Measurements from ENCODE around the gene A1BG. TPM values are rescaled to one million over a fixed set of nuclear protein-coding genes. Genes with fewer than 3 reads are reported as not detected.

A1BG gene
- total and polyA plus RNA-seq, 2 of the 8 experiments (the other 6 are each of a cell fraction or from before 2014, with no cell fraction given) = 20.8 to 69.6 TPM

GRCh38 chr19:58382997-58383603, 29.8 kb upstream of the A1BG start (continued):
- TF ChIP-seq TAF1 (IDR thresholded peaks at IDR 0.05; ENCODE audit: low read depth, low read length) = no peak
- TF ChIP-seq SP1 (IDR thresholded peaks at IDR 0.05; ENCODE audit: low read depth, low read length) = no peak
- TF ChIP-seq NANOG (IDR thresholded peaks at IDR 0.05; ENCODE audit: insufficient read depth, low read depth, low read length, poor library complexity, severe bottlenecking) = no peak
- TF ChIP-seq SP4 (IDR thresholded peaks at IDR 0.05; ENCODE audit: low read length) = no peak
- no peak for TF ChIP-seq POU5F1 (IDR thresholded peaks at IDR 0.05; ENCODE audit: low read depth, low read length)
